Stimulated activated CD8-positive, alpha-beta memory T cell treated with anti-CD3 and anti-CD28 coated beads, Interleukin-7, amount 100 ng/mL, for 4 hours (primary cell): ENCODE measurements around the gene SLC25A29.
"Not testable (repeated sequence)": the region's sequence is repeated elsewhere in the genome, so short reads cannot be mapped to it uniquely, and the experiment has no call there.

Experiments
- DNase-seq, 2 donors: peaks; one replicate each; pipeline ENCODE4 v3.0.0-alpha.2; 2020; ENCODE audit warnings: low read depth in 2 of 2

The SLC25A29 gene

GRCh38 chr14:100306101-100306997 is at the start of gene SLC25A29:
Gene SLC25A29, minus strand, starts transcription at chr14:100306444. Its CDS starts 212 bp downstream, at chr14:100306232.
- peak; percentile 37 to 81 for DNase-seq

- DNase-seq: no peak
Measured at GRCh38 chr14:100350986-100351385, 44.7 kb upstream of the SLC25A29 start.

- no peak for DNase-seq
Measured at GRCh38 chr14:100350276-100350926, 44.2 kb upstream of the SLC25A29 start.

GRCh38 chr14:100348784-100349685 is 42.8 kb upstream of the SLC25A29 start:
- no peak for DNase-seq

GRCh38 chr14:100348253-100348729 is 42.0 kb upstream of the SLC25A29 start:
- DNase-seq: no peak

GRCh38 chr14:100346306-100347091 is 40.3 kb upstream of the SLC25A29 start:
- DNase-seq: no peak

GRCh38 chr14:100345711-100346110 is 39.5 kb upstream of the SLC25A29 start:
- DNase-seq: no peak

GRCh38 chr14:100344657-100345056 is 38.4 kb upstream of the SLC25A29 start:
- DNase-seq: not testable (repeated sequence)

- not testable (repeated sequence) for DNase-seq
Measured at GRCh38 chr14:100342826-100343225, 36.6 kb upstream of the SLC25A29 start.

GRCh38 chr14:100342195-100342594 is 36.0 kb upstream of the SLC25A29 start:
- no peak for DNase-seq

- DNase-seq: no peak
Measured at GRCh38 chr14:100341301-100342031, 35.2 kb upstream of the SLC25A29 start.

GRCh38 chr14:100340423-100340813 is 34.2 kb upstream of the SLC25A29 start:
- no peak for DNase-seq

GRCh38 chr14:100339766-100340422 is 33.6 kb upstream of the SLC25A29 start:
- DNase-seq: no peak

GRCh38 chr14:100336618-100337530 is 30.6 kb upstream of the SLC25A29 start:
- DNase-seq: no peak

GRCh38 chr14:100334904-100335303 is 28.7 kb upstream of the SLC25A29 start:
- DNase-seq: no peak

- no peak for DNase-seq
Measured at GRCh38 chr14:100333827-100334226, 27.6 kb upstream of the SLC25A29 start.

GRCh38 chr14:100333311-100333710 is 27.1 kb upstream of the SLC25A29 start:
- DNase-seq: no peak

- DNase-seq: no peak
Measured at GRCh38 chr14:100332797-100333196, 26.6 kb upstream of the SLC25A29 start.
